Choroid plexus epithelial cell (primary cell): ENCODE data around the gene THAP4.

Experiments used
- DNase-seq: peaks from one replicate; pipeline ENCODE4 v3.0.0-alpha.2; 2010; ENCODE audit warnings: low read depth
- H3K4me3 ChIP-seq: 2 replicates; pipeline ENCODE4 v1.5.1; 2011; ENCODE audit warnings: low read depth, mild to moderate bottlenecking, control low read depth, low read length, moderate library complexity
- CTCF ChIP-seq: conservative IDR thresholded peaks from 2 replicates; pipeline ENCODE4 v1.5.1; 2011; ENCODE audit warnings: low read depth, mild to moderate bottlenecking, control low read depth, inconsistent platforms, low read length, moderate library complexity

The THAP4 gene

GRCh38 chr2:241542278-241542605, 94.7 kb downstream of the THAP4 start:
- H3K4me3 ChIP-seq: no peak overlapping the region
- DNase-seq: no peak
- TF ChIP-seq CTCF: no peak

- H3K4me3 ChIP-seq: peak overlapping the region; percentile 39
- DNase-seq: no peak
- TF ChIP-seq CTCF: no peak
These were observed 95.2 kb downstream of the THAP4 start for GRCh38 chr2:241541564-241542277.

- no peak for TF ChIP-seq CTCF
- DNase-seq: peak; percentile 66
- H3K4me3 ChIP-seq: peak overlapping the region; percentile 53
These were observed 96.0 kb downstream of the THAP4 start for GRCh38 chr2:241540771-241541561.

GRCh38 chr2:241540401-241540770, 96.6 kb downstream of the THAP4 start:
- DNase-seq: no peak
- H3K4me3 ChIP-seq: no peak overlapping the region
- TF ChIP-seq CTCF: no peak

GRCh38 chr2:241539616-241540374, 97.2 kb downstream of the THAP4 start:
- DNase-seq: no peak
- TF ChIP-seq CTCF: no peak

GRCh38 chr2:241538838-241539615, 97.9 kb downstream of the THAP4 start:
- no peak overlapping the region for H3K4me3 ChIP-seq
- no peak for TF ChIP-seq CTCF
- no peak for DNase-seq

More at GRCh38 chr2:241539616-241540374, 97.2 kb downstream of the THAP4 start:
- H3K4me3 ChIP-seq: no peak overlapping the region
